ENCODE measurements around the gene CNGA4.
"Not testable (repeated sequence)": the region's sequence is repeated elsewhere in the genome, so short reads cannot be mapped to it uniquely, and the experiment has no call there.

CNGA4 gene

GRCh38 chr11:6225024-6225423 is 13.9 kb upstream of the CNGA4 start:
- DNase-seq (ENCODE audit: low spot score) = no peak

GRCh38 chr11:6225896-6226295 is 13.0 kb upstream of the CNGA4 start:
- no peak for DNase-seq (ENCODE audit: low spot score)

GRCh38 chr11:6228520-6228919 is 10.4 kb upstream of the CNGA4 start:
- DNase-seq (ENCODE audit: low spot score) = no peak

- no peak for DNase-seq (ENCODE audit: low spot score)
Measured at GRCh38 chr11:6229911-6230310, 9.0 kb upstream of the CNGA4 start.

GRCh38 chr11:6232899-6233298 is 6.0 kb upstream of the CNGA4 start:
- DNase-seq (ENCODE audit: low spot score) = no peak

- DNase-seq (ENCODE audit: low spot score) = no peak
Measured at GRCh38 chr11:6233984-6234386, 4.9 kb upstream of the CNGA4 start.

- peak; percentile 95 for DNase-seq (ENCODE audit: low spot score)
Measured at GRCh38 chr11:6234387-6235107, 4.3 kb upstream of the CNGA4 start, which contains the start of gene FHIP1B. Gene FHIP1B (minus strand): TSS chr11:6234636. CDS start chr11:6224516, 10,120 bp downstream.

- no peak for DNase-seq (ENCODE audit: low spot score)
Measured at GRCh38 chr11:6237266-6237665, 1.6 kb upstream of the CNGA4 start.

- DNase-seq (ENCODE audit: low spot score) = no peak
Measured at GRCh38 chr11:6237761-6238302, 1.1 kb upstream of the CNGA4 start.

GRCh38 chr11:6240139-6240538 is 1.2 kb downstream of the CNGA4 start:
- no peak for DNase-seq (ENCODE audit: low spot score)

GRCh38 chr11:6240781-6241180 is 1.9 kb downstream of the CNGA4 start:
- DNase-seq (ENCODE audit: low spot score) = no peak

- no peak for DNase-seq (ENCODE audit: low spot score)
Measured at GRCh38 chr11:6241316-6241715, 2.4 kb downstream of the CNGA4 start.

- no peak for DNase-seq (ENCODE audit: low spot score)
Measured at GRCh38 chr11:6245536-6245935, 6.6 kb downstream of the CNGA4 start.

GRCh38 chr11:6248248-6248647 is 9.4 kb downstream of the CNGA4 start:
- DNase-seq (ENCODE audit: low spot score) = no peak

GRCh38 chr11:6248897-6249296 is 10.0 kb downstream of the CNGA4 start:
- DNase-seq (ENCODE audit: low spot score) = not testable (repeated sequence)

- DNase-seq (ENCODE audit: low spot score) = no peak
Measured at GRCh38 chr11:6249770-6250555, 11.1 kb downstream of the CNGA4 start.

GRCh38 chr11:6251120-6251733 is 12.3 kb downstream of the CNGA4 start:
- DNase-seq (ENCODE audit: low spot score) = peak; percentile 84

GRCh38 chr11:6251990-6252473 is 13.1 kb downstream of the CNGA4 start:
- no peak for DNase-seq (ENCODE audit: low spot score)

GRCh38 chr11:6253197-6253596 is 14.3 kb downstream of the CNGA4 start:
- DNase-seq (ENCODE audit: low spot score) = no peak

GRCh38 chr11:6258141-6258540 is 19.3 kb downstream of the CNGA4 start:
- no peak for DNase-seq (ENCODE audit: low spot score)

- no peak for DNase-seq (ENCODE audit: low spot score)
Measured at GRCh38 chr11:6258571-6259081, 19.7 kb downstream of the CNGA4 start.

GRCh38 chr11:6260207-6260726 is 21.4 kb downstream of the CNGA4 start:
- no peak for DNase-seq (ENCODE audit: low spot score)

Measured in D341Med (cell line).